Mesodermal cell (in vitro differentiated cells): ENCODE data around the gene SMG9.

Experiments
- H3K27ac ChIP-seq: 2 replicates; pipeline ENCODE4 v1.7.0; 2013; ENCODE audit warnings: mild to moderate bottlenecking, low read depth, low read length, moderate library complexity; ENCODE audit not compliant: severe bottlenecking
- H3K36me3 ChIP-seq: 2 replicates; pipeline ENCODE4 v1.7.1; 2013; ENCODE audit warnings: mild to moderate bottlenecking, low read length, moderate library complexity; ENCODE audit not compliant: control insufficient read depth, insufficient read depth
- H3K4me1 ChIP-seq: one replicate; pipeline ENCODE4 v1.7.1; 2013; ENCODE audit warnings: mild to moderate bottlenecking, low read length; ENCODE audit not compliant: insufficient read depth, control insufficient read depth, poor library complexity, severe bottlenecking
- H3K4me3 ChIP-seq: 2 replicates; pipeline ENCODE4 v1.7.0; 2013; ENCODE audit warnings: low read length, control low read depth, mild to moderate bottlenecking; ENCODE audit not compliant: insufficient read depth, poor library complexity, severe bottlenecking; ENCODE audit errors: extremely low read depth
- H3K9me3 ChIP-seq: 2 replicates; pipeline ENCODE4 v1.7.1; 2013; ENCODE audit warnings: mild to moderate bottlenecking, low read length, moderate library complexity; ENCODE audit not compliant: control insufficient read depth
- WGBS, 2 experiments: methylation state at CpG; one replicate each; pipeline ENCODE4 v1.1.5; 2013; ENCODE audit warnings: missing lambda C conversion rate in 2 of 2; ENCODE audit not compliant: insufficient coverage in 2 of 2; 5-methylcytosine and 5-hydroxymethylcytosine counted together

SMG9 gene

GRCh38 chr19:43738780-43739211, 16.0 kb downstream of the SMG9 start:
- Histone ChIP-seq H3K4me3 (no peak overlapping the region), H3K9me3 (no peaks in the 10 kb centered on the region), H3K4me1 (peaks cover 25% of the 10 kb centered on the region), H3K27ac (no peak overlapping the region), H3K36me3 (peaks cover 90% of the 10 kb centered on the region)
- WGBS, 2 experiments = 71 to 85% methylated on average over 3 to 5 of the region's 5 CpGs

GRCh38 chr19:43735957-43736356, 18.8 kb downstream of the SMG9 start:
- Histone ChIP-seq H3K9me3 (no peaks in the 10 kb centered on the region), H3K36me3 (peaks cover 90% of the 10 kb centered on the region), H3K4me3 (no peak overlapping the region), H3K4me1 (peaks cover 25% of the 10 kb centered on the region), H3K27ac (peak overlapping the region; percentile 62)

- H3K36me3 ChIP-seq = peaks cover 88% of the 10 kb centered on the region
- peaks cover 18% of the 10 kb centered on the region for H3K4me1 ChIP-seq
- H3K27ac ChIP-seq = no peak overlapping the region
- no peaks in the 10 kb centered on the region for H3K9me3 ChIP-seq
- WGBS, 2 experiments = 90 to 100% methylated on average over 5 of the region's 6 CpGs
- no peak overlapping the region for H3K4me3 ChIP-seq
Measured at GRCh38 chr19:43735013-43735412, 19.7 kb downstream of the SMG9 start.

- no peaks in the 10 kb centered on the region for H3K9me3 ChIP-seq
- WGBS, 2 experiments = 100% methylated on average over 1 of the region's 1 CpG
- peaks cover 77% of the 10 kb centered on the region for H3K36me3 ChIP-seq
- no peak overlapping the region for H3K27ac ChIP-seq
- H3K4me3 ChIP-seq = no peak overlapping the region
- H3K4me1 ChIP-seq = peaks cover 6% of the 10 kb centered on the region
Measured at GRCh38 chr19:43731846-43732245, 22.9 kb downstream of the SMG9 start.

GRCh38 chr19:43731346-43731745, 23.4 kb downstream of the SMG9 start:
- WGBS, 2 experiments = 94 to 98% methylated on average over 7 of the region's 14 CpGs
- H3K9me3 ChIP-seq = no peaks in the 10 kb centered on the region
- H3K27ac ChIP-seq = no peak overlapping the region
- H3K4me1 ChIP-seq = peaks cover 3% of the 10 kb centered on the region
- H3K36me3 ChIP-seq = peaks cover 72% of the 10 kb centered on the region
- H3K4me3 ChIP-seq = no peak overlapping the region

- Histone ChIP-seq H3K27ac (no peak overlapping the region), H3K9me3 (no peaks in the 10 kb centered on the region), H3K4me3 (no peak overlapping the region), H3K36me3 (peaks cover 65% of the 10 kb centered on the region), H3K4me1 (no peaks in the 10 kb centered on the region)
- 93 to 94% methylated on average over 4 to 5 of the region's 5 CpGs for whole genome bisulfite sequencing, 2 experiments
Measured at GRCh38 chr19:43729919-43730318, 24.8 kb downstream of the SMG9 start.

GRCh38 chr19:43727593-43727853, 27.2 kb downstream of the SMG9 start:
- no peaks in the 10 kb centered on the region for H3K4me1 ChIP-seq
- H3K4me3 ChIP-seq = no peak overlapping the region
- H3K27ac ChIP-seq = no peak overlapping the region
- WGBS, 2 experiments = 100% methylated on average over 2 of the region's 4 CpGs; no CpG with 5 or more reads in 1 of the 2 experiments
- no peaks in the 10 kb centered on the region for H3K9me3 ChIP-seq
- peaks cover 41% of the 10 kb centered on the region for H3K36me3 ChIP-seq

- H3K4me3 ChIP-seq = no peak overlapping the region
- no peaks in the 10 kb centered on the region for H3K9me3 ChIP-seq
- WGBS, 2 experiments = 87 to 91% methylated on average over 15 of the region's 15 CpGs
- no peaks in the 10 kb centered on the region for H3K4me1 ChIP-seq
- H3K27ac ChIP-seq = no peak overlapping the region
- H3K36me3 ChIP-seq = peaks cover 35% of the 10 kb centered on the region
Measured at GRCh38 chr19:43726736-43727592, 27.8 kb downstream of the SMG9 start.

- H3K27ac ChIP-seq = no peak overlapping the region
- no peak overlapping the region for H3K4me3 ChIP-seq
- H3K4me1 ChIP-seq = no peaks in the 10 kb centered on the region
- WGBS, 2 experiments = 94 to 97% methylated on average over 5 to 6 of the region's 7 CpGs
- no peaks in the 10 kb centered on the region for H3K9me3 ChIP-seq
- peaks cover 22% of the 10 kb centered on the region for H3K36me3 ChIP-seq
Measured at GRCh38 chr19:43725468-43725867, 29.3 kb downstream of the SMG9 start.

- no peak overlapping the region for H3K27ac ChIP-seq
- H3K36me3 ChIP-seq = peaks cover 16% of the 10 kb centered on the region
- no peak overlapping the region for H3K4me3 ChIP-seq
- H3K9me3 ChIP-seq = no peaks in the 10 kb centered on the region
- no peaks in the 10 kb centered on the region for H3K4me1 ChIP-seq
- 91% methylated on average over 4 of the region's 8 CpGs; no CpG with 5 or more reads in 1 of the 2 experiments for WGBS, 2 experiments
Measured at GRCh38 chr19:43724896-43725295, 29.9 kb downstream of the SMG9 start.

- no peaks in the 10 kb centered on the region for H3K9me3 ChIP-seq
- no peaks in the 10 kb centered on the region for H3K4me1 ChIP-seq
- H3K36me3 ChIP-seq = peaks cover 3% of the 10 kb centered on the region
- H3K27ac ChIP-seq = no peak overlapping the region
- 64 to 94% methylated on average over 2 to 6 of the region's 8 CpGs for WGBS, 2 experiments
- H3K4me3 ChIP-seq = no peak overlapping the region
Measured at GRCh38 chr19:43723588-43723987, 31.2 kb downstream of the SMG9 start.
